ENCODE data around the gene RFWD3. TPM values are rescaled to one million over a fixed set of nuclear protein-coding genes. Genes with fewer than 3 reads are reported as not detected.

The RFWD3 gene
- total RNA-seq, 4 donors from 2014 or later, result 8.1 to 31.9 (median 15.5) TPM

DNA sequence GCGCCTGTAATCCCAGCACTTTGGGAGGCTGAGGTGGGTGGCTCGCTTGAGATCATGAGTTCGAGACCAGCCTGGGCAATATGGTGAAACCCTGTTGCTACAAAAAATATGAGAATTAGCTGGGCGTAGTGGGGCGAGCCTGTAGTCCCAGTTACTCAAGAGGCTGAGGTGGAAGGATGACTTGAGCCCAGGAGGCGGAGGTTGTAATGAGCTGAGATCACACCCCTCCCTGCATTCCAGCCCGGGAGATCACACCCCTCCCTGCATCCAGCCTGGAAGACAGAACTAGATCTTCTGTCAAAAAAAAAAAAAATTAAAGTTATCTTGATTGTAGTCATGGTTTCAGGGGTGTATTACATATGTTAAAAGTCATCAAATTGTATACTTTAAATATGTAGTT is 33.0 kb downstream of the RFWD3 start:
- TF ChIP-seq POLR2A (IDR thresholded peaks at IDR 0.05), result no peak
- no peak for ATAC-seq

DNA sequence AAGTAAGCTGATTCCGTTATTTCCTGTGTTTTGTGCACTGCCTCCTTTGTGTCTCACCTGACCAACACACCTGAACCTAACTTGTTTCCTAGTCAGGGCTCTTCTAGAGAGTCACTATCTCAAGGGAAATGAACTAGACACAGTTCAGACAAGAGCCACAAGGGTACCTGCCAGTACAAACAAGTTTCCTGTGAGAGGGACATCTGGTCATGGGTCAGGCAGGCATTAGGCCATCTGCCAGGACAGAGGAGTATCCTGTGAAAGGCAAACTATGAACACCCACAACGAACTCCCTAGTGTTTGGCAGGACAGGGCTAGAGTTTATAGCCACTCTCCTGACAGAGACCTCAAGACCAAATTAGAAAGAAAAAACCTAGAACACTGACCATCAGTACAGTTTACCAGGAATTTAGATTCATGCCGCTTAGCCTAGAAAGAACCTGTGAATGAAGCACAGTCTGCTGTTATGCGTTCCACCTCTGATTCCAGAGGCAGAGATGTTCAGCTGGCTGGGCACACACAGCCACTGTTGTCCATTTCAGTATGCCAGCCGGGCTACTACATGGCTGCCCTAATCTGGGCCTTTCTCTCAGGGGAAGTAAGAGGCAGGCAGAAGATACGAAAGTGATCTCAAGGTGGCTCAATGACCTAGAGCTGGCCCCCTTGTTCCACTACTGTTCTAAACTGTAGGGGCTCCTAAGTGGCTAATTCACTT is 39.0 kb downstream of the RFWD3 start:
- no peak for TF ChIP-seq POLR2AphosphoS5 (IDR thresholded peaks at IDR 0.05)
- no peak for TF ChIP-seq POLR2A (IDR thresholded peaks at IDR 0.05)
- TF ChIP-seq EP300 (IDR thresholded peaks at IDR 0.05), result no peak
- TF ChIP-seq, protein P1, sequence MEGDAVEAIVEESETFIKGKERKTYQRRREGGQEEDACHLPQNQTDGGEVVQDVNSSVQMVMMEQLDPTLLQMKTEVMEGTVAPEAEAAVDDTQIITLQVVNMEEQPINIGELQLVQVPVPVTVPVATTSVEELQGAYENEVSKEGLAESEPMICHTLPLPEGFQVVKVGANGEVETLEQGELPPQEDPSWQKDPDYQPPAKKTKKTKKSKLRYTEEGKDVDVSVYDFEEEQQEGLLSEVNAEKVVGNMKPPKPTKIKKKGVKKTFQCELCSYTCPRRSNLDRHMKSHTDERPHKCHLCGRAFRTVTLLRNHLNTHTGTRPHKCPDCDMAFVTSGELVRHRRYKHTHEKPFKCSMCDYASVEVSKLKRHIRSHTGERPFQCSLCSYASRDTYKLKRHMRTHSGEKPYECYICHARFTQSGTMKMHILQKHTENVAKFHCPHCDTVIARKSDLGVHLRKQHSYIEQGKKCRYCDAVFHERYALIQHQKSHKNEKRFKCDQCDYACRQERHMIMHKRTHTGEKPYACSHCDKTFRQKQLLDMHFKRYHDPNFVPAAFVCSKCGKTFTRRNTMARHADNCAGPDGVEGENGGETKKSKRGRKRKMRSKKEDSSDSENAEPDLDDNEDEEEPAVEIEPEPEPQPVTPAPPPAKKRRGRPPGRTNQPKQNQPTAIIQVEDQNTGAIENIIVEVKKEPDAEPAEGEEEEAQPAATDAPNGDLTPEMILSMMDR (IDR thresholded peaks at IDR 0.05), result no peak
- Histone ChIP-seq H3K27ac (peak overlapping the region in 2 of 4 donors; percentile 7 to 22), H3K4me3 (no peak overlapping the region), H3K9me3 (no peaks in the 10 kb centered on the region), H3K36me3 (peaks cover 0 to 99% of the 10 kb centered on the region in 2 donors), H3K4me1 (no peaks in the 10 kb centered on the region), H3K27me3 (no peaks in the 10 kb centered on the region)
- peak; percentile 47 for ATAC-seq
- WGBS, 2 donors (ENCODE audit: low coverage in 1 of 2), result 45 to 68% methylated on average over 2 to 4 of the region's 6 CpGs

More for the DNA sequence above, 33.0 kb downstream of the RFWD3 start:
- H3K9me3 ChIP-seq, result no peaks in the 10 kb centered on the region
- H3K27ac ChIP-seq, result no peak overlapping the region
- no peaks in the 10 kb centered on the region for H3K27me3 ChIP-seq
- no peak overlapping the region for H3K4me3 ChIP-seq
- H3K36me3 ChIP-seq, result peaks cover 0 to 98% of the 10 kb centered on the region in 2 donors
- no peaks in the 10 kb centered on the region for H3K4me1 ChIP-seq
- WGBS, 2 donors (ENCODE audit: low coverage in 1 of 2), result 73 to 83% methylated on average over 5 to 7 of the region's 7 CpGs

DNA sequence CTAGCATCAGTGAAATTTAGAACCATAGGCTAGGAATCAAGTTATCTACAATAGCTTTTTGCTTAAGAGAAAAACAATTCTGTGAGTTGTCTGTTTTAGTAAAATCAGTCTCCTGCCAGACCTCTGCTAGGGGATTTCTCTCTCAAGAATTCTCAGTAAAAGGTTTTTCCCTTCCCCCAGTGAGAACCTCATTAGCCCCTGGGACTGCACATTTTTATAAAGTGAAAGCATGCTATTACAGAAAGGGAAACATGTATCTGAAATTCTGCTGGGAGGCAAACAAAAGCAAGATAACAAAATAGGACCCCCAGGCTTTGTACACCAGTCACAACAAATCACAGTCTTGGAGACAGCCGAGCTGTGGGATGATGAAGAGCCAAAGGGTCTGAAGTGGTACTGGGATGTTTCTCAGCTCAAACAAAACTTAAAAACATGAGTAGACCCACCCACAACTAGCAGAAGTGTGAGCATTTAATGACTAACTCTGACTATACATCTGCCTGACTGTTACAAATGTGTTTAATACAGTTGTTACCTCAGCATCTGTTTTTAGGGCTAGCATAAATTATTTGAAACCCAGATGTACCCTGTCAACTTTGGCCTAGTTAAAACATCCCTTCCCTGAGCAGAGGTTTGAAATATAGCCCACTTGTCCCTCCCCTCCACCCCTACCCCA is 39.8 kb downstream of the RFWD3 start:
- TF ChIP-seq EP300 (IDR thresholded peaks at IDR 0.05) (no peak), POLR2AphosphoS5 (IDR thresholded peaks at IDR 0.05) (no peak), POLR2A (IDR thresholded peaks at IDR 0.05) (no peak)
- TF ChIP-seq, protein P1 (IDR thresholded peaks at IDR 0.05), result no peak
- peak overlapping the region in 1 of 4 donors; percentile 22 for H3K27ac ChIP-seq
- no peaks in the 10 kb centered on the region for H3K4me1 ChIP-seq
- no peak overlapping the region for H3K4me3 ChIP-seq
- no peaks in the 10 kb centered on the region for H3K9me3 ChIP-seq
- no peaks in the 10 kb centered on the region for H3K27me3 ChIP-seq
- 33 to 40% methylated on average over 1 of the region's 1 CpG for WGBS, 2 donors (ENCODE audit: low coverage in 1 of 2)
- H3K36me3 ChIP-seq, result peaks cover 0 to 99% of the 10 kb centered on the region in 2 donors
- ATAC-seq, result no peak

DNA sequence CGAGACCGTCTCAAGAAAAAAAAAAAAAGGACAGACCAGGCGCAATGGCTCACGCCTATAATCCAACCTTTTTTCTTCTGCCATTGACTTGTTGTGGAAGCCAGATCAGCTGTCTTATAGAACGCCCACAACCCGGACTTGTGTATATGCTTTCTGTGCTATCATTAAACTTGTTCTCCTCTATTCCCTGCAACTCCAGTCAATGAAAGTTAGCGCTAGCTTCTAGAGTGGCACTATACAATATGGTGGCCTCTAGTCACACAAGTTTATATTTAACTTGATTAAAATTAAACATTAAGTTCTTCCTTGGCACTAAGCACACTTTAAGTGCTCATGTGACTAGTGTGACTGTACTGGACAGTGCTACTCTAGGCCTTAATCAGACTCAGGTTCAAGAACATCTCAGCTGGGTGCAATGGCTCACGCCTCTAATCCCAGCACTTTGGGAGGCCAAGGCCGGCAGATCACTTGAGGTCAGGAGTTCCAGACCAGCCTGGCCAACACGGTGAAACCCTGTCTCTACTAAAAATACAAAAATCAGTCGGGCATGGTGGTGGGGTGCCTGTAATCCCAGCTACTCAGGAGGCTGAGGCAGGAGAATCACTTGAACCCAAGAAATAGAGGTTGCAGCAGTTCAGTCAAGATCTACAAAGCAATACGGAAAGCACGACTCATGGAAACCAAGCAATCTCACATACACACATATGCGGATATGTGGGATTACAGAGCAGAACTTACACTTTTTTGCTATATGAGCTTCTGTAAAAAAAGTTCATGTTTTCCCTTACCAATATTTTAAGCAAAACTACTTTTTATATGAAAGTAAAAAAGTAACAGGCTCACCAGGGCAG is 41.0 kb downstream of the RFWD3 start:
- Histone ChIP-seq H3K36me3 (peaks cover 0 to 90% of the 10 kb centered on the region in 2 donors), H3K9me3 (no peaks in the 10 kb centered on the region)
- no peak for ATAC-seq

More for the DNA sequence above, 41.0 kb downstream of the RFWD3 start:
- no peak overlapping the region for H3K4me3 ChIP-seq
- no peaks in the 10 kb centered on the region for H3K27me3 ChIP-seq
- no peak overlapping the region for H3K27ac ChIP-seq
- TF ChIP-seq EP300 (IDR thresholded peaks at IDR 0.05), result no peak
- TF ChIP-seq, protein P1 (IDR thresholded peaks at IDR 0.05), result no peak
- TF ChIP-seq POLR2A (IDR thresholded peaks at IDR 0.05), result no peak
- H3K4me1 ChIP-seq, result no peaks in the 10 kb centered on the region
- WGBS, 2 donors (ENCODE audit: low coverage in 1 of 2), result 89 to 91% methylated on average over 8 to 10 of the region's 14 CpGs
